ENCODE results near the gene TNFRSF13B. TPM values are rescaled to one million over a fixed set of nuclear protein-coding genes. Genes with fewer than 3 reads are reported as not detected.
A peak's percentile ranks its signal among the peaks of the same experiment; 100 is the strongest.

The TNFRSF13B gene
- total RNA-seq, 1 experiment from 2014 or later = not detected

DNA sequence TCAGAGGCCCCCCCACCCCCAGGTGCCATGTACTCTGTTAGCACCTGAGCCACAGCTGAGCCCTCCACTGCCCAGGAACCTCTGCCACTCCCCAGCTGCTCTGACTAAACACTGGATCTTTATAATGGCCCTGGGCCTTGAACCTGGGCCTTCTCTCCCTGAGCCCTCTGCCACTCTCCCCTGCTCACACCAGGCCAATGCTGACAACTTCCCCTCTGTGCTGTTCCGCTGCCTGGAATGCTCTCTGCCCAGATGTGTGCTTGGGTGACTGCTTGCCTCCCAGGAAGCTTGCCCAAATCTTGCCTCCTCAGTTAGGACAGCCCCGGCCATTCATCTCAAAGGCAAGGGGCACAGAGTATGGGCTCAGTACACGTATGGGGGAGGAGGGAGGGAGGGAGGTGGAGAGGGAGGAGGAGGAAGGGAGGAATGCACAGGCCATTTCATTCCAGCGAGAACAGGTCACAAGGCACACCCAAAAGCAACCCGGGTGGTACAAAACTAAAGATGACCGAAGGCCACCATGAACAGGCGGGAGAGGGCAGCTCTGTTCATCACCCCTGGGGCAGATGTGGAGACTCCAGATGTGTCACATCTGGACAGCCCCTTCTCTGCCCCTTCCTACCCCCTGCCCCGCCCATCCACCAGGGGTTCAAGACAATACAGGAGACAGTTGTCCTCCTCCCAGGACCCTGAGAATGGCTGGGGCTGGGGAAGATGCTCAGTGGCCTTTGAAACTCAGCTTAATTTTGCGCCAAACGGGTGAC, 15.3 kb upstream of the TNFRSF13B start:
- Histone ChIP-seq H3K36me3 (ENCODE audit: low read depth) (no peaks in the 10 kb centered on the region), H3K9me2 (ENCODE audit: insufficient read depth) (no peaks in the 10 kb centered on the region), H3K4me2 (no peak overlapping the region), H3K27ac (no peak overlapping the region), H3K79me2 (ENCODE audit: low read depth) (no peaks in the 10 kb centered on the region), H2AFZ (no peak overlapping the region), H4K20me1 (ENCODE audit: insufficient read depth) (no peaks in the 10 kb centered on the region), H3K9me3 (ENCODE audit: insufficient read depth, low read depth) (peaks cover 3% of the 10 kb centered on the region; the same call in 1 of the 2 replicates), H3F3A (ENCODE audit: insufficient read depth, low read depth) (peaks cover 12% of the 10 kb centered on the region; the same call in 1 of the 2 replicates), H3K27me3 (ENCODE audit: insufficient read depth, low read depth) (no peaks in the 10 kb centered on the region), H3K4me1 (replicated peaks; ENCODE audit: insufficient read depth) (peaks cover 19% of the 10 kb centered on the region), H3K4me3 (no peak overlapping the region)
- POLR2A ChIA-PET (ENCODE audit: unreplicated experiment) = no interaction called here
- no peak for TF ChIP-seq EZH2 (IDR thresholded peaks at IDR 0.05; ENCODE audit: low read depth)
- TF ChIP-seq, protein P1, sequence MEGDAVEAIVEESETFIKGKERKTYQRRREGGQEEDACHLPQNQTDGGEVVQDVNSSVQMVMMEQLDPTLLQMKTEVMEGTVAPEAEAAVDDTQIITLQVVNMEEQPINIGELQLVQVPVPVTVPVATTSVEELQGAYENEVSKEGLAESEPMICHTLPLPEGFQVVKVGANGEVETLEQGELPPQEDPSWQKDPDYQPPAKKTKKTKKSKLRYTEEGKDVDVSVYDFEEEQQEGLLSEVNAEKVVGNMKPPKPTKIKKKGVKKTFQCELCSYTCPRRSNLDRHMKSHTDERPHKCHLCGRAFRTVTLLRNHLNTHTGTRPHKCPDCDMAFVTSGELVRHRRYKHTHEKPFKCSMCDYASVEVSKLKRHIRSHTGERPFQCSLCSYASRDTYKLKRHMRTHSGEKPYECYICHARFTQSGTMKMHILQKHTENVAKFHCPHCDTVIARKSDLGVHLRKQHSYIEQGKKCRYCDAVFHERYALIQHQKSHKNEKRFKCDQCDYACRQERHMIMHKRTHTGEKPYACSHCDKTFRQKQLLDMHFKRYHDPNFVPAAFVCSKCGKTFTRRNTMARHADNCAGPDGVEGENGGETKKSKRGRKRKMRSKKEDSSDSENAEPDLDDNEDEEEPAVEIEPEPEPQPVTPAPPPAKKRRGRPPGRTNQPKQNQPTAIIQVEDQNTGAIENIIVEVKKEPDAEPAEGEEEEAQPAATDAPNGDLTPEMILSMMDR (conservative IDR thresholded peaks at IDR 0.05) = no peak
- CTCF ChIA-PET = no interaction called here
- TSS peak; percentile 59 for BruUV-seq (replicated peaks)
- DNase-seq = no peak
- intact Hi-C loops (cut with micrococcal nuclease; ENCODE audit: unreplicated experiment) = no loop called here

GRCh38 chr17:16986391-16986790, 14.5 kb upstream of the TNFRSF13B start:
- Histone ChIP-seq H3K36me3 (ENCODE audit: low read depth) (no peaks in the 10 kb centered on the region), H3K4me2 (no peak overlapping the region), H3K4me3 (no peak overlapping the region), H3K4me1 (replicated peaks; ENCODE audit: insufficient read depth) (peaks cover 15% of the 10 kb centered on the region), H3K27ac (no peak overlapping the region), H3K9me2 (ENCODE audit: insufficient read depth) (no peaks in the 10 kb centered on the region), H3K27me3 (ENCODE audit: insufficient read depth, low read depth) (no peaks in the 10 kb centered on the region), H4K20me1 (ENCODE audit: insufficient read depth) (no peaks in the 10 kb centered on the region), H3K9me3 (ENCODE audit: insufficient read depth, low read depth) (peaks cover 3% of the 10 kb centered on the region; the same call in 1 of the 2 replicates), H3K79me2 (ENCODE audit: low read depth) (no peaks in the 10 kb centered on the region), H2AFZ (no peak overlapping the region), H3F3A (ENCODE audit: insufficient read depth, low read depth) (peaks cover 12% of the 10 kb centered on the region; the same call in 1 of the 2 replicates)
- intact Hi-C loops (cut with micrococcal nuclease; ENCODE audit: unreplicated experiment) = no loop called here
- no TSS peak for BruUV-seq (replicated peaks)
- POLR2A ChIA-PET (ENCODE audit: unreplicated experiment) = no interaction called here
- TF ChIP-seq, protein P1 (conservative IDR thresholded peaks at IDR 0.05) = no peak
- CTCF ChIA-PET = no interaction called here
- peak in 1 of 2 experiments; percentile 23 for DNase-seq

DNA sequence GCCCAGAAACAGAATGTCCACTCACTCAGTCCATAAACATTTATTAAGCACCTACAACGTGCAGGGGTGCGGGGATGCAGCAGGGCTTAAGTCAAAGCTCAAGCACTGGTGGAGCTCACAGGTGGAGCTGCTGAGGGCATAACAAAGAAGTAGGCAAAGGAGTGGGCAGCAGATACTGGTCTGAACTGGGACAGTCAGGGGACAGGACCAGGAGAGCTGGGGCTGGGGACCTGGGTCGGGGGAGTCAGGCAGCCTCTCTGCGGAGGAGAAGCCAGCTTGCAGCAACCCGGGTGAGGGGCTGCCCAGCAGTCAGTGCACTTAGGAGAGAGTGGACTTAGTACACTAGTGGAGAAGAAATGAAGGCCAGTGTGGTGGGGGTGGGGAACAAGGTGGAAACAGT, 10.0 kb upstream of the TNFRSF13B start:
- intact Hi-C loops (cut with micrococcal nuclease; ENCODE audit: unreplicated experiment) = no loop called here
- POLR2A ChIA-PET (ENCODE audit: unreplicated experiment) = no interaction called here
- CTCF ChIA-PET = no interaction called here
- no peaks in the 10 kb centered on the region for H3K79me2 ChIP-seq (ENCODE audit: low read depth)
- no TSS peak for BruUV-seq (replicated peaks)
- H4K20me1 ChIP-seq (ENCODE audit: insufficient read depth) = no peaks in the 10 kb centered on the region
- TF ChIP-seq EZH2 (IDR thresholded peaks at IDR 0.05; ENCODE audit: low read depth) = no peak
- TF ChIP-seq, protein P1 (conservative IDR thresholded peaks at IDR 0.05) = no peak
- H3K4me1 ChIP-seq (replicated peaks; ENCODE audit: insufficient read depth) = no peaks in the 10 kb centered on the region
- no peak overlapping the region for H3K4me3 ChIP-seq
- DNase-seq = no peak
- H3K9me3 ChIP-seq (ENCODE audit: insufficient read depth, low read depth) = peaks cover 3% of the 10 kb centered on the region; the same call in 1 of the 2 replicates
- H3K4me2 ChIP-seq = no peak overlapping the region
- no peaks in the 10 kb centered on the region for H3K36me3 ChIP-seq (ENCODE audit: low read depth)
- H3F3A ChIP-seq (ENCODE audit: insufficient read depth, low read depth) = peaks cover 5% of the 10 kb centered on the region; the same call in 1 of the 2 replicates
- H2AFZ ChIP-seq = no peak overlapping the region
- H3K27ac ChIP-seq = no peak overlapping the region
- H3K27me3 ChIP-seq (ENCODE audit: insufficient read depth, low read depth) = no peaks in the 10 kb centered on the region
- no peaks in the 10 kb centered on the region for H3K9me2 ChIP-seq (ENCODE audit: insufficient read depth)
